ENCODE measurements around the gene DESI2. TPM values are rescaled to one million over a fixed set of nuclear protein-coding genes. Genes with fewer than 3 reads are reported as not detected.
"Not testable (repeated sequence)": the region's sequence is repeated elsewhere in the genome, so short reads cannot be mapped to it uniquely, and the experiment has no call there.

Gene DESI2
- total RNA-seq, 2 experiments from 2014 or later, result 33.8 to 37.0 TPM

DNA sequence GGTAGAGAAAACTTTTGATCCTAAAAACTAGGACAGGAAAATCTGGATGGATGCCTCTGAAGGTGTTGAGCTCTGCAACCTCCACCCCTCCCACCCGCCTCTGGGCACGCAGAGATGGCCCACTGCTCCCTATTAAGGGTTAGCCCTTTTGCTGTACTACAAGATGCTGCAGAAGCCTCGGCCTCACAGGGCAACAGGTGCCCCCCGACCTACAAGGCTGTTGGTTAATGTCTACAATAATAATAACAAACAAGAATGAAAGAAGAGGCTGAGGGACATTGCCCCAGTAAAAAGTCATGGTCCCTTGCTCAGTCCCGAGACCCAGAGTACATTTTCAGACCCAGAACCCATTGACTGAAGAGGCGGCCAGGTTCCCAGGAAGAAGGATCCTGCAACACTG lies 7.5 kb upstream of the DESI2 start:
- H3K4me1 Mint-ChIP-seq, result no peaks in the 10 kb centered on the region
- no peak overlapping the region for H3K4me3 Mint-ChIP-seq
- H3K27me3 Mint-ChIP-seq, result no peaks in the 10 kb centered on the region
- DNase-seq, result no peak
- no peaks in the 10 kb centered on the region for H3K9me3 Mint-ChIP-seq
- H3K36me3 Mint-ChIP-seq, result no peaks in the 10 kb centered on the region
- H3K27ac Mint-ChIP-seq, result no peak overlapping the region

- no peak overlapping the region for H3K4me3 Mint-ChIP-seq
- H3K9me3 Mint-ChIP-seq, result no peaks in the 10 kb centered on the region
- no peak overlapping the region for H3K27ac Mint-ChIP-seq
- no peak for DNase-seq
- no peaks in the 10 kb centered on the region for H3K27me3 Mint-ChIP-seq
- H3K36me3 Mint-ChIP-seq, result no peaks in the 10 kb centered on the region
- no peaks in the 10 kb centered on the region for H3K4me1 Mint-ChIP-seq
Observed at GRCh38 chr1:244645890-244646289, 7.0 kb upstream of the DESI2 start.

DNA sequence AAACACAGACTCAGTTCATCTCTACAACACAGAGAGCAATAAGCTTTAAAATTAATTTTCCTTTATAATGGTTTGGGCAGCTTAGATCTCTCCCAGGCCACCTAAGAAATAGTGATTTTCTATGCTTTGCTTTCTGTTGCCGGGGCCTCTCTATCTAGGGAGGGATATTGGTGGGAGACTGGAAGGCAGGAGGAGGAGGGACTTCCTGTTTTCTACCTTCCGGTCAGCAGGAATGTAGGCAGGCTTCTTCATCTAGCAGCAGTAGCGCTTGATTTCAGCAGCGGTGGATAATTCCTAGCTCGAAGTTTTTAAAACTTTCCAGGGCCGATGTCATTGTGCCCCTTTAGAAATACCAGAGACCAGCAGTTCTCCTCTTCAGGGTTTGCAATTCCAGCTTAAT lies 5.1 kb upstream of the DESI2 start:
- Mint-ChIP-seq H3K4me3 (no peak overlapping the region), H3K27me3 (no peaks in the 10 kb centered on the region), H3K27ac (no peak overlapping the region), H3K4me1 (peaks cover 8% of the 10 kb centered on the region), H3K9me3 (no peaks in the 10 kb centered on the region), H3K36me3 (no peaks in the 10 kb centered on the region)
- DNase-seq, result no peak

GRCh38 chr1:244651956-244652622 lies 837 bp upstream of the DESI2 start:
- Mint-ChIP-seq H3K27ac (peak overlapping the region; percentile 89), H3K27me3 (no peaks in the 10 kb centered on the region), H3K36me3 (peaks cover 6% of the 10 kb centered on the region), H3K9me3 (no peaks in the 10 kb centered on the region), H3K4me1 (peaks cover 9% of the 10 kb centered on the region), H3K4me3 (peak overlapping the region; percentile 84)
- DNase-seq, result no peak

- Mint-ChIP-seq H3K27me3 (no peaks in the 10 kb centered on the region), H3K9me3 (no peaks in the 10 kb centered on the region), H3K27ac (no peak overlapping the region), H3K4me3 (no peak overlapping the region), H3K4me1 (peaks cover 19% of the 10 kb centered on the region), H3K36me3 (peaks cover 20% of the 10 kb centered on the region)
- peak; percentile 26 for DNase-seq
Observed at GRCh38 chr1:244653439-244654107, 647 bp downstream of the DESI2 start.

- no peak overlapping the region for H3K27ac Mint-ChIP-seq
Observed at GRCh38 chr1:244654108-244655038, 1.4 kb downstream of the DESI2 start.

DNA sequence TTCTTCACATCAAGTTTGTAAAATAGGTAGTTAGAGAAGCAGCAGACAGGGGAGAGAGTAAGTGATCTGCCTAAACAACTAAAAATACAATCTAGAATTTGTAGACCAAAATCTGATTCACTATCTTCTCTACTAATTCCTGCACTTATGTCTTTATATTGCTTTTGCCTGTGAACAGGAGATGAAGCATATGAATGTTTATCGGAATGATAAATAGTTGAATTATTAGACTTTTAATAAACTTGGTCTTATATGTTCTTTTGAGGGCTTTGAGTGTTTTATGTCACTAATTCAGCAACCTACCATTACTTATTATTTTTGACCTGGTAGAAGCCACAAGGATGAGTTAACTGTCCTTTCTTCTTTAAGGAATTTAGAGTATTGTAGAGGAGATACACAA lies 2.3 kb downstream of the DESI2 start:
- Mint-ChIP-seq H3K27ac (no peak overlapping the region), H3K27me3 (no peaks in the 10 kb centered on the region), H3K4me1 (peaks cover 24% of the 10 kb centered on the region), H3K4me3 (no peak overlapping the region), H3K9me3 (no peaks in the 10 kb centered on the region), H3K36me3 (peaks cover 31% of the 10 kb centered on the region)
- DNase-seq, result no peak

More at GRCh38 chr1:244654108-244655038, 1.4 kb downstream of the DESI2 start:
- no peak overlapping the region for H3K4me3 Mint-ChIP-seq
- no peaks in the 10 kb centered on the region for H3K9me3 Mint-ChIP-seq
- DNase-seq, result no peak
- no peaks in the 10 kb centered on the region for H3K27me3 Mint-ChIP-seq
- H3K36me3 Mint-ChIP-seq, result peaks cover 24% of the 10 kb centered on the region
- H3K4me1 Mint-ChIP-seq, result peaks cover 23% of the 10 kb centered on the region

- no peak for DNase-seq
- Mint-ChIP-seq H3K4me3 (no peak overlapping the region), H3K4me1 (peaks cover 17% of the 10 kb centered on the region), H3K27me3 (no peaks in the 10 kb centered on the region), H3K27ac (no peak overlapping the region), H3K36me3 (peaks cover 41% of the 10 kb centered on the region), H3K9me3 (no peaks in the 10 kb centered on the region)
Observed at GRCh38 chr1:244657421-244657820, 4.5 kb downstream of the DESI2 start.

DNA sequence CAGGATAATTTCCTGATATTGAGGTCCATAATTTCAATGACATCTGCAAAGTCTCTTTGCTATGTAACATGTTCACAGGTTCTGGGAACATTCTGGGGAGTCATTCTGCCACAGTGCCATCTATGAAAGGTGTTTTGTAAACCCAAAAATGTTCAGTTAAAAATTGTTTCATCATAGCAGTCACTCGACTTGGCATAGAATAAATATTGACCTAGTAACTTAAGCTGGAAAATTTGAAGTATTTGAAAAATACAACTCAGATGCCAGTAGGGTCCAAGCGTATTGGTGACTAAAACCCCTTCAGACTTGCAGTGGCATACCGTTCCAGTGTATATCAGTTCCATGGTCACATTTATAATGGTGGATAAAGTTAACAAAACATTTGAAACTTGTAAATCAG lies 6.8 kb downstream of the DESI2 start:
- no peak for DNase-seq
- Mint-ChIP-seq H3K36me3 (peaks cover 47% of the 10 kb centered on the region), H3K27me3 (no peaks in the 10 kb centered on the region), H3K27ac (no peak overlapping the region), H3K4me1 (peaks cover 29% of the 10 kb centered on the region), H3K4me3 (no peak overlapping the region), H3K9me3 (no peaks in the 10 kb centered on the region)

DNA sequence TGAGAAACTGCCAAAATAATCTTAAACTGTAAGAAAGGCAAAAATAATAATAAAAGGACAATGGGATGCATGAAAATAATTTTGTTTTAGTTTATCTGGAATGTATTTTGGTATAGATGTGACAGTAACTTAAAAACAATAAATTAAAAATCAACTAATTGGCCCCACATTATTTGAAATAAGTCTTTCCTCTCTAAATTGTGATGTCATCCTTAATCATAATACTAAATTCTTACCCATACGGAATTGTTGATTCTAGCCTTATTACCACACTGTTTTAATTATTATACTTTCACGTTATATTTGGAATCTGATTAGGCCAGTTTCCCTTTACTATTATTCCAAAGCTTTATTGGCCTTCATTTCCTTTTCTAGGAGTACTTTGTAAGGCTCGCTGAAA lies 7.7 kb downstream of the DESI2 start:
- H3K27ac Mint-ChIP-seq, result no peak overlapping the region
- no peak overlapping the region for H3K4me3 Mint-ChIP-seq
- DNase-seq, result no peak
- peaks cover 47% of the 10 kb centered on the region for H3K36me3 Mint-ChIP-seq
- no peaks in the 10 kb centered on the region for H3K27me3 Mint-ChIP-seq
- peaks cover 29% of the 10 kb centered on the region for H3K4me1 Mint-ChIP-seq
- no peaks in the 10 kb centered on the region for H3K9me3 Mint-ChIP-seq

DNA sequence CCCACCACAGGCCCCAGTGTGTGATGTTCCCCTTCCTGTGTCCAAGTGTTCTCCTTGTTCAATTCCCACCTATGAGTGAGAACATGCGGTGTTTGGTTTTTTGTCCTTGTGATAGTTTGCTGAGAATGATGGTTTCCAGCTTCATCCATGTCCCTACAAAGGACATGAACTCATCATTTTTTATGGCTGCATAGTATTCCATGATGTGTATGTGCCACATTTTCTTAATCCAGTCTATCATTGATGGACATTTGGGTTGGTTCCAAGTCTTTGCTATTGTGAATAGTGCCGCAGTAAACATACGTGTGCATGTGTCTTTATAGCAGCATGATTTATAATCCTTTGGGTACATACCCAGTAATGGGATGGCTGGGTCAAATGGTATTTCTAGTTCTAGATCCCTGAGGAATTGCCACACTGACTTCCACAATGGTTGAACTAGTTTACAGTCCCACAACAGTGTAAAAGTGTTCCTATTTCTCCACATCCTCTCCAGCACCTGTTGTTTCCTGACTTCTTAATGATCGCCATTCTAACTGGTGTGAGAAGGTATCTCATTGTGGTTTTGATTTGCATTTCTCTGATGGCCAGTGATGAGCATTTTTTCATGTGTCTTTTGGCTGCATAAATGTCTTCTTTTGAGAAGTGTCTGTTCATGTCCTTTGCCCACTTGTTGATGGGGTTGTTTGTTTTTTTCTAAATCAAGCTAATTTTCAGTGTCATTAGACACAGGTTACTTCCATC lies 8.8 kb downstream of the DESI2 start:
- H3K27me3 Mint-ChIP-seq, H3K9me3 Mint-ChIP-seq: not testable (repeated sequence)
- H3K36me3 Mint-ChIP-seq, result peaks cover 44% of the 10 kb centered on the region

DNA sequence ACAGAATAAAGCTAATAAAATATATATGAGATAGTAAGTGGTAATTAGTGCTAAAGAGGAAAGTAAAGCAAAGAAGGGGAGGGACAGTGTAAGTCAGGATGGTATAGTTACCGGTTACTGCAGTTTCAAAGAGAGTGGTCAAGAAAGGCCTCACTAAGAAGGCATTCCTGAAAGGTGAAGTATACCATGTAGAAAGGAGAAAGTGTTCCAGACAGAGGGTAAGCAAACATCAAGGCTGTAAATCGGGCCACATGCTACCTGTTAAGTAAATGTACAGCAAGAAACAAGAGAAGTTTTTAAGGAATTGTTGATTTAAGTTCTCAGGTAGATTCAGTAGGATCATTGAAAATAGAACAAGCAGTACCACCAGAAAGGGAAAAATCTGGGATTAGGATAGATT lies 9.7 kb downstream of the DESI2 start:
- Mint-ChIP-seq H3K27ac (no peak overlapping the region), H3K4me3 (no peak overlapping the region), H3K36me3 (peaks cover 36% of the 10 kb centered on the region), H3K4me1 (peaks cover 32% of the 10 kb centered on the region), H3K27me3 (no peaks in the 10 kb centered on the region), H3K9me3 (no peaks in the 10 kb centered on the region)
- DNase-seq, result no peak

More for the DNA sequence above, 8.8 kb downstream of the DESI2 start:
- H3K27ac Mint-ChIP-seq, H3K4me3 Mint-ChIP-seq, DNase-seq: not testable (repeated sequence)
- peaks cover 29% of the 10 kb centered on the region for H3K4me1 Mint-ChIP-seq

GRCh38 chr1:244664353-244664752 lies 11.4 kb downstream of the DESI2 start:
- H3K4me3 Mint-ChIP-seq, result no peak overlapping the region
- H3K9me3 Mint-ChIP-seq, result no peaks in the 10 kb centered on the region
- DNase-seq, result no peak
- H3K27ac Mint-ChIP-seq, result no peak overlapping the region
- peaks cover 20% of the 10 kb centered on the region for H3K4me1 Mint-ChIP-seq
- H3K36me3 Mint-ChIP-seq, result peaks cover 25% of the 10 kb centered on the region
- no peaks in the 10 kb centered on the region for H3K27me3 Mint-ChIP-seq

DNA sequence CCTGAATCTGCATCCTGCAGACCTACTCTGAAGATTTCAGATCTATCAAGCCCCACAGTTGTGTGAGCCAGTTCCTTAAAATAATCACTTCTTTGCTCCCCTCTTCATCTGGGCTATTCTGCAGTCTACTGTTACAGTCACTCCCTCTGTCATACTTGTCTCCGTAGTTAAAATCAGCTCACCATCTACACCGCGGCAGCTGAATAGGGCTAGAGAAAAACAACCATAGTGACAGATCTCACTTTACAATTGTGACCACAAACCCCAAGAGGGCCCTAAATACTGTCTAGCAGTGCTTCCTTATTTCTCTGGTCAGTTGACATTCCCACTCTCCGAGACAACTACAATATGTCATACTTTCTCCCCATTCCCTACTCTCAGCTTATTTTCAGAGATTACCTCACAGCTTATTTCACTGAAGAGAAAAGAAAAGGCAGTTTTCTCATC lies 12.9 kb downstream of the DESI2 start:
- Mint-ChIP-seq H3K4me1 (peaks cover 18% of the 10 kb centered on the region), H3K27ac (no peak overlapping the region), H3K36me3 (peaks cover 20% of the 10 kb centered on the region), H3K9me3 (no peaks in the 10 kb centered on the region), H3K4me3 (no peak overlapping the region), H3K27me3 (no peaks in the 10 kb centered on the region)
- DNase-seq, result no peak

Data from activated naive CD8-positive, alpha-beta T cell treated with anti-CD3 and anti-CD28 coated beads for 36 hours (primary cell).